Ascending aorta (tissue), 2 donors: ENCODE results near the gene BTC. TPM values are rescaled to one million over a fixed set of nuclear protein-coding genes. Genes with fewer than 3 reads are reported as not detected.
"Not testable (repeated sequence)": the region's sequence is repeated elsewhere in the genome, so short reads cannot be mapped to it uniquely, and the experiment has no call there.

Experiments used
- DNase-seq, 2 donors: peaks; one replicate each; pipeline ENCODE4 v3.0.0-alpha.2; 2019; ENCODE audit warnings: low spot score in 2 of 2
- H3K27ac ChIP-seq, 2 donors: fragments of 200-600 bp; sonication (generic); one replicate each; pipeline ENCODE4 v1.5.1; 2016 to 2017; ENCODE audit warnings: mild to moderate bottlenecking in 1 of 2
- H3K27me3 ChIP-seq: fragments of 200-600 bp; sonication (generic); one replicate; pipeline ENCODE4 v1.5.1; 2017
- H3K36me3 ChIP-seq, 2 donors: fragments of 200-600 bp; sonication (generic); one replicate each; pipeline ENCODE4 v1.5.1; 2016
- H3K4me1 ChIP-seq, 2 donors: fragments of 200-600 bp; sonication (generic); one replicate each; pipeline ENCODE4 v1.5.1; 2016 to 2017; ENCODE audit warnings: mild to moderate bottlenecking in 1 of 2
- H3K4me3 ChIP-seq, 2 donors: fragments of 200-600 bp; sonication (generic); one replicate each; pipeline ENCODE4 v1.5.1; 2016 to 2017; ENCODE audit warnings: mild to moderate bottlenecking in 1 of 2
- H3K9me3 ChIP-seq, 2 donors: fragments of 200-600 bp; sonication (generic); one replicate each; pipeline ENCODE4 v1.5.1; 2016
- CTCF ChIP-seq, 3 experiments: fragments of 200-600 bp in 2 of 3; fragments of 450-650 bp in 1 of 3; sonication (generic) in 2 of 3; IDR thresholded peaks; one replicate each; pipeline ENCODE4 v1.5.1; 2016 to 2019; ENCODE audit warnings: antibody characterized with exemption in 3 of 3, mild to moderate bottlenecking in 1 of 3, moderate library complexity in 1 of 3
- intact Hi-C: fragments of 100-400 bp; cut with DNase I; formaldehyde crosslinking; loops from one replicate; pipeline ENCODE4 v1.15.1; 2023
- total RNA-seq: library from RNA; depleted of rRNA; stranded (reverse); fragments of >200 nt; gene quantifications from one replicate; pipeline ENCODE4 v1.1.0, GENCODE V29; 2016

BTC gene
- total RNA-seq, 1 donor from 2014 or later: 6.9 TPM

- TF ChIP-seq CTCF (IDR thresholded peaks at IDR 0.05): no peak
- H3K4me3 ChIP-seq: no peak overlapping the region
- no peaks in the 10 kb centered on the region for H3K4me1 ChIP-seq
- DNase-seq: no peak
- no peaks in the 10 kb centered on the region for H3K27me3 ChIP-seq
- no peaks in the 10 kb centered on the region for H3K36me3 ChIP-seq
- intact Hi-C loops: no loop called here
- no peaks in the 10 kb centered on the region for H3K9me3 ChIP-seq
- H3K27ac ChIP-seq: no peak overlapping the region
These were observed 28.3 kb upstream of the BTC start for GRCh38 chr4:74822603-74823002.

- intact Hi-C loops: no loop called here
- Histone ChIP-seq H3K27ac (no peak overlapping the region), H3K4me3 (no peak overlapping the region), H3K27me3 (no peaks in the 10 kb centered on the region), H3K36me3 (no peaks in the 10 kb centered on the region), H3K4me1 (no peaks in the 10 kb centered on the region), H3K9me3 (no peaks in the 10 kb centered on the region)
- no peak for TF ChIP-seq CTCF (IDR thresholded peaks at IDR 0.05)
- DNase-seq: no peak
These were observed 27.2 kb upstream of the BTC start for GRCh38 chr4:74821541-74821940.

GRCh38 chr4:74814052-74814451 lies 19.7 kb upstream of the BTC start:
- Histone ChIP-seq H3K36me3 (no peaks in the 10 kb centered on the region), H3K4me1 (no peaks in the 10 kb centered on the region), H3K4me3 (no peak overlapping the region), H3K27me3 (no peaks in the 10 kb centered on the region), H3K27ac (no peak overlapping the region), H3K9me3 (no peaks in the 10 kb centered on the region)
- DNase-seq: no peak
- intact Hi-C loops: no loop called here
- TF ChIP-seq CTCF (IDR thresholded peaks at IDR 0.05): no peak

- H3K27me3 ChIP-seq, intact Hi-C loops, H3K9me3 ChIP-seq, H3K4me1 ChIP-seq, H3K36me3 ChIP-seq, DNase-seq, H3K4me3 ChIP-seq, H3K27ac ChIP-seq: not testable (repeated sequence)
These were observed 17.7 kb upstream of the BTC start for GRCh38 chr4:74812056-74812455.

- H3K36me3 ChIP-seq: no peaks in the 10 kb centered on the region
- no peak overlapping the region for H3K4me3 ChIP-seq
- no peak for TF ChIP-seq CTCF (IDR thresholded peaks at IDR 0.05)
- no peaks in the 10 kb centered on the region for H3K27me3 ChIP-seq
- no peaks in the 10 kb centered on the region for H3K4me1 ChIP-seq
- no peak overlapping the region for H3K27ac ChIP-seq
- intact Hi-C loops: no loop called here
- H3K9me3 ChIP-seq: no peaks in the 10 kb centered on the region
- no peak for DNase-seq
These were observed 11.3 kb upstream of the BTC start for GRCh38 chr4:74805601-74806000.

- H3K9me3 ChIP-seq: no peaks in the 10 kb centered on the region
- no peak for TF ChIP-seq CTCF (IDR thresholded peaks at IDR 0.05)
- no peak overlapping the region for H3K27ac ChIP-seq
- no peak overlapping the region for H3K4me3 ChIP-seq
- intact Hi-C loops: no loop called here
- no peaks in the 10 kb centered on the region for H3K4me1 ChIP-seq
- H3K36me3 ChIP-seq: no peaks in the 10 kb centered on the region
- H3K27me3 ChIP-seq: no peaks in the 10 kb centered on the region
- no peak for DNase-seq
These were observed 6.0 kb upstream of the BTC start for GRCh38 chr4:74800310-74800709.
